ENCODE results near the gene SLC25A43.
"Not testable (repeated sequence)": the region's sequence is repeated elsewhere in the genome, so short reads cannot be mapped to it uniquely, and the experiment has no call there.

The SLC25A43 gene

GRCh38 chrX:119421016-119421705, 22.0 kb downstream of the SLC25A43 start:
- H3K4me3 ChIP-seq (ENCODE audit: low read depth, low read length): no peak overlapping the region
- no peak for DNase-seq (ENCODE audit: low read depth)
- TF ChIP-seq CTCF (IDR thresholded peaks at IDR 0.05; ENCODE audit: insufficient read depth, low read depth, low read length, missing control alignments): no peak

- DNase-seq (ENCODE audit: low read depth): peak; percentile 53
- no peak overlapping the region for H3K4me3 ChIP-seq (ENCODE audit: low read depth, low read length)
- no peak for TF ChIP-seq CTCF (IDR thresholded peaks at IDR 0.05; ENCODE audit: insufficient read depth, low read depth, low read length, missing control alignments)
These were observed 24.5 kb downstream of the SLC25A43 start for GRCh38 chrX:119423631-119424030.

GRCh38 chrX:119424999-119425398, 25.9 kb downstream of the SLC25A43 start:
- DNase-seq (ENCODE audit: low read depth): no peak
- TF ChIP-seq CTCF (IDR thresholded peaks at IDR 0.05; ENCODE audit: insufficient read depth, low read depth, low read length, missing control alignments): no peak
- no peak overlapping the region for H3K4me3 ChIP-seq (ENCODE audit: low read depth, low read length)

- H3K4me3 ChIP-seq (ENCODE audit: low read depth, low read length): no peak overlapping the region
- DNase-seq (ENCODE audit: low read depth): peak; percentile 70
- no peak for TF ChIP-seq CTCF (IDR thresholded peaks at IDR 0.05; ENCODE audit: insufficient read depth, low read depth, low read length, missing control alignments)
These were observed 28.1 kb downstream of the SLC25A43 start for GRCh38 chrX:119427024-119427794.

GRCh38 chrX:119427795-119428185, 28.7 kb downstream of the SLC25A43 start:
- H3K4me3 ChIP-seq (ENCODE audit: low read depth, low read length): no peak overlapping the region
- no peak for TF ChIP-seq CTCF (IDR thresholded peaks at IDR 0.05; ENCODE audit: insufficient read depth, low read depth, low read length, missing control alignments)
- DNase-seq (ENCODE audit: low read depth): no peak

- TF ChIP-seq CTCF (IDR thresholded peaks at IDR 0.05; ENCODE audit: insufficient read depth, low read depth, low read length, missing control alignments): no peak
- no peak for DNase-seq (ENCODE audit: low read depth)
- H3K4me3 ChIP-seq (ENCODE audit: low read depth, low read length): no peak overlapping the region
These were observed 30.3 kb downstream of the SLC25A43 start for GRCh38 chrX:119429471-119429870.

- not testable (repeated sequence) for H3K4me3 ChIP-seq (ENCODE audit: low read depth, low read length); DNase-seq (ENCODE audit: low read depth)
These were observed 42.2 kb downstream of the SLC25A43 start for GRCh38 chrX:119441295-119441694.

Measured in GM12865 (cell line).